Spleen (tissue), 7 donors: ENCODE measurements around the gene MRO.

Source experiments
- CTCF ChIP-seq, 11 experiments: fragments of 200-600 bp in 7 of 11; fragments of 450-650 bp in 4 of 11; sonication (generic) in 4 of 11; IDR thresholded peaks in 8 of 11; conservative IDR thresholded peaks in 3 of 11; 1 replicate in 7 of 11; 2 replicates in 4 of 11; pipeline versions ENCODE4 v1.4.0 to v1.8.0; 2016 to 2021; ENCODE audit warnings: antibody characterized with exemption in 11 of 11, inconsistent platforms in 4 of 11, mild to moderate bottlenecking in 1 of 11
- POLR2A ChIP-seq, 3 donors: fragments of 450-650 bp; IDR thresholded peaks; one replicate each; pipeline ENCODE4 v1.5.1; 2017; ENCODE audit warnings: antibody characterized with exemption in 3 of 3, mild to moderate bottlenecking in 1 of 3
- donor health status: DM: no; HTN: no; CAD: no; lungs with moderate emphysema.
- donor health status: DM: no; HTN: no; CAD: no.
- donor health status: DM: no; HTN: no; CAD: no.

GRCh38 chr18:50754297-50754696 lies 65.5 kb downstream of the MRO start:
- TF ChIP-seq POLR2A (IDR thresholded peaks at IDR 0.05) (no peak), CTCF (IDR thresholded peaks at IDR 0.05 in 8 of 11, conservative IDR thresholded peaks at IDR 0.05 in 3 of 11) (no peak)
